ENCODE data around the gene TSPEAR.

The TSPEAR gene

GRCh38 chr21:44720170-44720569, 8.8 kb upstream of the TSPEAR start:
- Mint-ChIP-seq H3K9me3 (no peaks in the 10 kb centered on the region), H3K4me1 (ENCODE audit: low read depth) (peaks cover under 1% of the 10 kb centered on the region), H3K27ac (no peak overlapping the region), H3K27me3 (ENCODE audit: low read depth) (peaks cover 73% of the 10 kb centered on the region), H3K4me3 (no peak overlapping the region), H3K36me3 (ENCODE audit: low read depth) (no peaks in the 10 kb centered on the region)
- DNase-seq (ENCODE audit: low spot score) = no peak

- Mint-ChIP-seq H3K36me3 (ENCODE audit: low read depth) (no peaks in the 10 kb centered on the region), H3K27me3 (ENCODE audit: low read depth) (peaks cover 78% of the 10 kb centered on the region), H3K4me1 (ENCODE audit: low read depth) (peaks cover 5% of the 10 kb centered on the region), H3K27ac (no peak overlapping the region), H3K4me3 (no peak overlapping the region), H3K9me3 (no peaks in the 10 kb centered on the region)
- no peak for DNase-seq (ENCODE audit: low spot score)
Measured at GRCh38 chr21:44718571-44718970, 7.2 kb upstream of the TSPEAR start.

- no peaks in the 10 kb centered on the region for H3K36me3 Mint-ChIP-seq (ENCODE audit: low read depth)
- H3K27ac Mint-ChIP-seq = no peak overlapping the region
- peaks cover 80% of the 10 kb centered on the region for H3K27me3 Mint-ChIP-seq (ENCODE audit: low read depth)
- no peak overlapping the region for H3K4me3 Mint-ChIP-seq
- no peaks in the 10 kb centered on the region for H3K9me3 Mint-ChIP-seq
- no peak for DNase-seq (ENCODE audit: low spot score)
- peaks cover 5% of the 10 kb centered on the region for H3K4me1 Mint-ChIP-seq (ENCODE audit: low read depth)
Measured at GRCh38 chr21:44718093-44718492, 6.7 kb upstream of the TSPEAR start.

- Mint-ChIP-seq H3K9me3 (no peaks in the 10 kb centered on the region), H3K4me1 (ENCODE audit: low read depth) (peaks cover 5% of the 10 kb centered on the region), H3K27ac (no peak overlapping the region), H3K36me3 (ENCODE audit: low read depth) (no peaks in the 10 kb centered on the region), H3K4me3 (no peak overlapping the region), H3K27me3 (ENCODE audit: low read depth) (peaks cover 80% of the 10 kb centered on the region)
- no peak for DNase-seq (ENCODE audit: low spot score)
Measured at GRCh38 chr21:44716984-44717383, 5.6 kb upstream of the TSPEAR start.

- H3K36me3 Mint-ChIP-seq (ENCODE audit: low read depth) = no peaks in the 10 kb centered on the region
- H3K4me1 Mint-ChIP-seq (ENCODE audit: low read depth) = peaks cover 5% of the 10 kb centered on the region
- no peaks in the 10 kb centered on the region for H3K9me3 Mint-ChIP-seq
- H3K27me3 Mint-ChIP-seq (ENCODE audit: low read depth) = peaks cover 78% of the 10 kb centered on the region
- no peak overlapping the region for H3K4me3 Mint-ChIP-seq
- no peak overlapping the region for H3K27ac Mint-ChIP-seq
- DNase-seq (ENCODE audit: low spot score) = no peak
Measured at GRCh38 chr21:44714905-44715304, 3.5 kb upstream of the TSPEAR start.

GRCh38 chr21:44713846-44714245, 2.5 kb upstream of the TSPEAR start:
- Mint-ChIP-seq H3K27me3 (ENCODE audit: low read depth) (peaks cover 79% of the 10 kb centered on the region), H3K4me1 (ENCODE audit: low read depth) (peaks cover 6% of the 10 kb centered on the region), H3K27ac (no peak overlapping the region), H3K36me3 (ENCODE audit: low read depth) (no peaks in the 10 kb centered on the region), H3K4me3 (no peak overlapping the region), H3K9me3 (no peaks in the 10 kb centered on the region)
- no peak for DNase-seq (ENCODE audit: low spot score)

GRCh38 chr21:44713130-44713529, 1.8 kb upstream of the TSPEAR start:
- H3K9me3 Mint-ChIP-seq = no peaks in the 10 kb centered on the region
- H3K27ac Mint-ChIP-seq = no peak overlapping the region
- no peak overlapping the region for H3K4me3 Mint-ChIP-seq
- H3K4me1 Mint-ChIP-seq (ENCODE audit: low read depth) = peaks cover 6% of the 10 kb centered on the region
- H3K27me3 Mint-ChIP-seq (ENCODE audit: low read depth) = peaks cover 77% of the 10 kb centered on the region
- no peaks in the 10 kb centered on the region for H3K36me3 Mint-ChIP-seq (ENCODE audit: low read depth)
- DNase-seq (ENCODE audit: low spot score) = no peak

GRCh38 chr21:44712203-44713028, 1.0 kb upstream of the TSPEAR start:
- peaks cover 6% of the 10 kb centered on the region for H3K4me1 Mint-ChIP-seq (ENCODE audit: low read depth)
- H3K9me3 Mint-ChIP-seq = no peaks in the 10 kb centered on the region
- peaks cover 80% of the 10 kb centered on the region for H3K27me3 Mint-ChIP-seq (ENCODE audit: low read depth)
- no peaks in the 10 kb centered on the region for H3K36me3 Mint-ChIP-seq (ENCODE audit: low read depth)
- no peak overlapping the region for H3K27ac Mint-ChIP-seq
- no peak for DNase-seq (ENCODE audit: low spot score)
- no peak overlapping the region for H3K4me3 Mint-ChIP-seq

GRCh38 chr21:44710756-44711326, 531 bp downstream of the TSPEAR start:
- Mint-ChIP-seq H3K4me1 (ENCODE audit: low read depth) (peaks cover 6% of the 10 kb centered on the region), H3K4me3 (no peak overlapping the region)

GRCh38 chr21:44710294-44710665, 1.1 kb downstream of the TSPEAR start:
- Mint-ChIP-seq H3K27ac (no peak overlapping the region), H3K4me3 (no peak overlapping the region)
- DNase-seq (ENCODE audit: low spot score) = no peak

More at GRCh38 chr21:44710756-44711326, 531 bp downstream of the TSPEAR start:
- H3K9me3 Mint-ChIP-seq = peaks cover 5% of the 10 kb centered on the region
- H3K36me3 Mint-ChIP-seq (ENCODE audit: low read depth) = no peaks in the 10 kb centered on the region
- no peak overlapping the region for H3K27ac Mint-ChIP-seq
- peaks cover 87% of the 10 kb centered on the region for H3K27me3 Mint-ChIP-seq (ENCODE audit: low read depth)
- no peak for DNase-seq (ENCODE audit: low spot score)

GRCh38 chr21:44709426-44710293, 1.7 kb downstream of the TSPEAR start:
- no peak overlapping the region for H3K4me3 Mint-ChIP-seq
- DNase-seq (ENCODE audit: low spot score) = no peak

More at GRCh38 chr21:44710294-44710665, 1.1 kb downstream of the TSPEAR start:
- Mint-ChIP-seq H3K36me3 (ENCODE audit: low read depth) (no peaks in the 10 kb centered on the region), H3K9me3 (peaks cover 8% of the 10 kb centered on the region), H3K4me1 (ENCODE audit: low read depth) (peaks cover 6% of the 10 kb centered on the region), H3K27me3 (ENCODE audit: low read depth) (peaks cover 86% of the 10 kb centered on the region)

GRCh38 chr21:44708866-44709425, 2.4 kb downstream of the TSPEAR start:
- DNase-seq (ENCODE audit: low spot score) = no peak
- H3K4me3 Mint-ChIP-seq = no peak overlapping the region
- H3K27me3 Mint-ChIP-seq (ENCODE audit: low read depth) = peaks cover 86% of the 10 kb centered on the region
- H3K9me3 Mint-ChIP-seq = peaks cover 13% of the 10 kb centered on the region
- peaks cover 1% of the 10 kb centered on the region for H3K4me1 Mint-ChIP-seq (ENCODE audit: low read depth)
- peaks cover 2% of the 10 kb centered on the region for H3K36me3 Mint-ChIP-seq (ENCODE audit: low read depth)
- no peak overlapping the region for H3K27ac Mint-ChIP-seq

More at GRCh38 chr21:44709426-44710293, 1.7 kb downstream of the TSPEAR start:
- Mint-ChIP-seq H3K36me3 (ENCODE audit: low read depth) (peaks cover 2% of the 10 kb centered on the region), H3K9me3 (peaks cover 13% of the 10 kb centered on the region), H3K27ac (no peak overlapping the region), H3K4me1 (ENCODE audit: low read depth) (peaks cover 2% of the 10 kb centered on the region), H3K27me3 (ENCODE audit: low read depth) (peaks cover 86% of the 10 kb centered on the region)

GRCh38 chr21:44708213-44708865, 3.0 kb downstream of the TSPEAR start:
- Mint-ChIP-seq H3K27me3 (ENCODE audit: low read depth) (peaks cover 84% of the 10 kb centered on the region), H3K36me3 (ENCODE audit: low read depth) (peaks cover 2% of the 10 kb centered on the region), H3K9me3 (peaks cover 13% of the 10 kb centered on the region), H3K27ac (no peak overlapping the region), H3K4me3 (no peak overlapping the region), H3K4me1 (ENCODE audit: low read depth) (peaks cover 1% of the 10 kb centered on the region)
- DNase-seq (ENCODE audit: low spot score) = no peak

All from T-helper 2 cell treated with Interferon-gamma antibody and Interleukin-4, amounts not matched to agents 5 μg/mL and 100 μg/mL, for 36 hours (primary cell).